ENCODE results near the gene MAP2K6.

The MAP2K6 gene

DNA sequence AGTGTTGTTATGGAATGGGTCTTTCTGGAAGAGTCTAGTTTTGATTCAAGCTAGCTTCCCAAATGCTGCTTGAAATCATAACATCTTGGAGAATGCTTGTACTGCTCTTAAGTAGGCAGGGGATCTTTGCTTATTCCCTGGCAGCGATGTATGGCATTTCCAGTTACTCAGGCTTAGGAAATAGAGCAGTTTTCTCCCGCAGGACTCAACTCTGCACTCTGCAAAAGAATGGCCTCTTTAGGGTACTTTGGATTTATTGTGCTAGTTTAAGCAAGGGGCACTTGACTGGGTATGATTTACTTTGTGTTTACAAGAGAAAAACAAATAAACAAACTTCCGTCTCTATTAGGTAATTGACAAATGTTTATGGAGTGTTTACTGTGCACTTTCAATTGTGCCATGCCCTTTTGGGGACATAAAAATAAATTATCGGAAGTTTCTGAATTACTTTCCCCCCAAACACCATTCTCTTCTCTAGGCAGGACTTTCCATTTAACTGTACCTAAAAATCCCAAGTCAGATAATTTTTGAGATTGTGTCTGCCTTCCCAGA lies 164.0 kb downstream of the MAP2K6 start:
- no peak for DNase-seq (ENCODE audit: low read depth)

DNA sequence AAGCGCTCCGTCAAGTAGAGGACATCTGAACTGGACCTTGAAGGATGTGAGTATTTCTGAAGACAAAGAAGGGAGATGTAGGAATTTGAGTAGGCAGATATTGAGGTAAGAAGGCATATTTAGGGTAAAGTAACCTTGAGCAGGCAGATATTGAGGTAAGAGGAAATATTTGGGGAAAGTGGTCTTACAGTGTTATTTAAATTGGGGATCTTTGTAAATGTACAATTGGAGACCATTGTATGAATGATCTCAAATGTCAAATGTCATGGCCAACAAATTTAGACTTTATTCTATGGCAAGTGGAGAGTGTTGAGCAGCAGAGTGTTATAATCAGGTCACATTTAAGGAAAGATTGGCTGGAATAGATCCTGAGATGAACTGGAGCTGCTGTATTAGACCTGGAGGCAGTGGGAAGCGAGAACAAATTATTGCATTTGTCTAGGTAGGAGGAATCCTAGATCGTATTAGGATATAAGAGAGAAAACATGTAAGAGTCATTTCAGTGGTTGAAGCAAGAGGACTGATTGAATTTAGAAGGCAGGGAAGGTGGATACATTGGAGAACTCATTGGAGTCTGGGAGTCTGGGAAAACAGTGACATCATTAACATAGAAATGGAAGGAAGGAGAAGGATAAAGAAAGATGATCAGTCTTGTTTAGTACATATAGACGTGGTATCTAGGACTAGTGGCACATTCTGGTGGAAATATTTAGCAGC lies 165.6 kb downstream of the MAP2K6 start:
- DNase-seq (ENCODE audit: low read depth): no peak

DNA sequence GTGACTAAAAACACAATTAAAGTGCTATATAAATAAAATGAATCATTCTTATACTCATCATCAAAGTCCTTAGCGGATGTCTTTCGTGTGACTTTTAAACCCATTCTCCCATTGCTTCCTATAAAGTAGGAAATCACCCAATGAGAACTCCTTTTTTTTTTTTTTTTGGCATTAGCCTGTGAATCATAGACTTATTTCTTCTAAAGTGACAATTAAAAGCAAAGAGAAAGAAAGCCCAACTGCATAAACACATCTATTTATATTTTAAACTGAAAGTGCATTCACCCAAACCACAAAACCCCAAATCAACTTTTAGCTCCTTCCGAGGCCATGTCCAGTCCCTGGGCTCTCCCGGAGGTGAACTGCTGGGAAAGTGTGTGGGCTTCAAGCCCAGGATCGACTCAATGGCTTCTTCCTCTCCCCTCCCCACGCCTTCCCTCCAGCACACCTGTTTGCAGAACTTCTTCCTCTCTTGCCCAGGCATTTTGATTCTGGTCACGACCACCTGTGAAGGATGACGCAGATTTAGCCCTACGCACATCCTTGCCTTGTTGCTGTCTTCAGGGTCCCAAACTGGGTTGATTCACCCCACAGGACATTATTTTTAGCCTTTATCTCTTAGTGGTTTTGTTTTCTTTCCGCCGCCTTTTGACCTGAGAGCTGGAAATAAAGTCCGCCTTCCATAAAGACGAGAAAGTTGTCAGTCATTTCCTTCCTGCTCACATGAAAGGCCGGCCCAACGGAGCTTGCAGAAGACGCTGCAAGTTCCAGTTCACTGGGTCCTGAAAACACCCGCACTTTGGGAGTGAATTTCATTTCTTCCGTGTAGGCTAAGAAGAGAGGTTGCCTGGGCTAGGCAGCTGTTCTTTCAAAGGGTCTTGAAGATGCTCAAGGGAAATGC lies 166.8 kb downstream of the MAP2K6 start:
- DNase-seq (ENCODE audit: low read depth): peak; percentile 1

DNA sequence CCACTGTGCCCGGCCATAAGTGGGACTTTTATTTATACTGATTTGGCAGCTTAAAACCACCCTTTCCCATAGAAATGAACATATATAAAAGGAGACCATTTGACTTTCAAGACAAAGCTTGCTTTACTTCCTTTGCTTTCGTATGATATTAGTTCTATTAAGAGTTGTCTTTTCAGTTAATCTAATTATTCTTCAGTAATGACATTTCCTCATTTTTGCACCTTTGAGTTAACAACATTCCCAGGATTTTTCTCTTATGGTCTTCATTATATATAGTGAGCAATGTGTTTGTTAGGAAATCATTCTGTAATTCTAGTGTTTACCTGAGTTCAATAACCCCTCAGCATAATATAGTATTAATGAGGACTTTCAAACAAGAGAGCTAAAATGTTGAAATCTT lies 173.8 kb downstream of the MAP2K6 start:
- no peak for DNase-seq (ENCODE audit: low read depth)

DNA sequence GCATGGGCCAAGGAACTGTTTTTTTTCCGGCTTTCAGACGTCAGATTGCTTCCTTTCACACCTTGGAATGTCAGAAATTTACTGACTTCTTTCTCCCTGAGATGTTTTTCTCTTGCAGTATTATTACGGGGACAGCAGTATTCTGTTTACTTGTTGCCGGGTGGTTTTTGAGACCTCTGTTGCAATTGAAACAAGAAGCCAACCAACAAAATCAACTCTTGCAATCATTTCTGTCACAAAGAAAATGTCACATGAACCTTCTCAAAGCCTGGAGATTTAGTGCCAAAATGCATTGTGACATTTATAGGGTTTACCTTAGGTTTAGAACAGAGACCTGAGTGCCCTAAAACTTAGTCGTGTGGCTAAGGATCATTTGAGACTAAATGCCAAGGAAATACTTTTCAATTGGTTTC lies 174.3 kb downstream of the MAP2K6 start:
- DNase-seq (ENCODE audit: low read depth): no peak

DNA sequence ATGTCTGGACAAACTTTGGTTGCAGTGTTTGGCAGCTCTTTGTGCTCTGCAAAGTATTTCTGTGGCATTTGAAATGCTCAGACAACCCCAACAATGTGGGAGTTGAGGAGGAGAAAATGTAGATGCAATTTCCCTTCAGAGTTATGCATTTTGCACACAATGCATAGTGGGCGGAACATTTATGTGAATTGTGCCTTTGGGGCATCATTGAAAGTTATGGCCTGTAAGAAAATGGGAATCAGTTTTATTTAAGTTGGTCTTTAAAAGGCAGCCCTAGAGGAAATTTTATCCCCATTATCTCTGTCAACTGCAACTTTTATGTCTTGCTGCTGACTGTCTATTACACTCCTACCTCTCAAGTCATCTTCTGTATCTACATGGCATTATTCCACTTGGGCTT lies 176.2 kb downstream of the MAP2K6 start:
- DNase-seq (ENCODE audit: low read depth): no peak

DNA sequence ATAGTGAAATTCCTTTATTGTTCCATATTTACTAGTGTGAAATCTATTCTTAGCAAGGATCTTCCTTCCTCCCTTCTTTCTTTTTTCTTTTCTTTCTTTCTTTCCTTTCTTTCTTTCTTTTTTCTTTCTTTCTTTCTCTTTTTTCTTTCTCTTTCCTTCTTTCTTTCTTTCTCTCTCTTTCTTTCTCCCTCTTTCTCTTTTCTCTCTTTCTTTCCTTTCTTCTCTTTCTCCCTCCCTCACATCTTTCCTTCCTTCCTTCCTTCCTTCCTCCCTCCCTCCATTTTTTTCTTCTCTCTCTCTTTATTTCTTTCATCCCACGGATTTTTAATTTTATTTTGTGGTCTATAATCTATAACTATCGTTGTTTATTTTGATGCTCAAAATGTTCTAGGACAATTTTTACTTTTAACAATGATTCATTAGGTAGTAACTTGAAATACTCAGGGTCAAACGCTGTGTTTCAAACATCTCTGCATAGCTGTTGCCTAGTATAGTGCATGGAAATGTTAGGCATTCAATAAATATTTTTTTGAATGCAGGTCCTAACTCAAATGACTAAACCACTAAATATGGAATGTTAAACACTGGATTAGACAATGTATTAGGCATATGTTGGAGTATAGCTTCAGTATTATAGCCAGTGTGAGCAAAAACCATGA lies 178.3 kb downstream of the MAP2K6 start:
- DNase-seq (ENCODE audit: low read depth): no peak

DNA sequence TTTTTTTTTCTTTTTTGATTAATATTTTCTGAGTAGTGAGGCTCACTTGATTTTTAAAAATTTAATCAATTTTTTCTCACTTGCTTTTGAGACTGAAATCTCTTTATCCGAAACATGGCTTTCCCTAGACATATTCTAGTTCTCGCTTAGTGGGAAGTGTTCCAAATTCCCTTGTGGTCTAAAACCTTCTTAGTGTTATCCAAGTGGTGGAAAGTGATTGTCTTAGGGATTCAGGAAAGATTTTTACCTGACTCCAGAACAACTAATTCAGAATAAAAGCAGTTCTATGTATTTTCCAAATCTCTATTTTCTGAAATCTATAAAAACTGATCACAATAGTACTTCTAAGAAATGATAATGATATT lies 178.8 kb downstream of the MAP2K6 start:
- no peak for DNase-seq (ENCODE audit: low read depth)

DNA sequence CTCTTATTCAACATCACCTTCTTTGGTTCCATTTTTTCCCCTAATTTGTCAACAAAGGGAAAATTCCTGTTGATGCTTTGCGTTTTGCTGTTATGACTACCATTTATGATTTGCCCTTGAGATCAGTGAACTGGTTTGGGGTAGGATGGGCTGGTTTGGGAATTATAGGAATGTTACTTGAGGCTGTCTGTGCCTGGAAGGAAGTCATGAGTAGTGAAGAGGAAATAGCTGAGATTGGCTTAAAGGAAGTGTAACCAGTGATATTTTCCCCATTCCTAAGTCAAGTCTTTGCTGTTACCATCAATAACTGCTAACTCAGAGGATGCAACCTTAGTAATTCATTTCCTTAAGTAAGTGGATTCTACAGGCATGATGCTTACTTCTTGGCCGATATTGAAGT lies 179.2 kb downstream of the MAP2K6 start:
- no peak for DNase-seq (ENCODE audit: low read depth)

DNA sequence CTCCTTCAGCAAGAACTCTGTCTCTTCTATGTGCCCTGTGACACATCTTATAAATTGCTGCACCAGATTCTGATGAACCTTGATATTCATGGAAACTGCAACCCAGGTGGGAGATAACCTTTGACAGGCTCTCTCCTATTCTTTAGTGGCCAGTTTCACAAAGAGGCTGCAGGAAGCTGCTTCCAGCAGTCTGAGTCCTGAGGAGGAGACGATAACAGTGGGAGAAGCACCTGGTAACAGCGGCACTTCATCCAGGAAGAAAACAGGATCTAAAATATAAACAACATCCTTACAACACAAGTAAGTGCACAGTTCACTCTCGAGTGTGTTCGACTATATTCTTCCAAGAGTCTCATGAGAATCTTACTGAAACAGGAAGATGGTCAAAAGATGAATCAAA lies 180.1 kb downstream of the MAP2K6 start:
- DNase-seq (ENCODE audit: low read depth): no peak

DNA sequence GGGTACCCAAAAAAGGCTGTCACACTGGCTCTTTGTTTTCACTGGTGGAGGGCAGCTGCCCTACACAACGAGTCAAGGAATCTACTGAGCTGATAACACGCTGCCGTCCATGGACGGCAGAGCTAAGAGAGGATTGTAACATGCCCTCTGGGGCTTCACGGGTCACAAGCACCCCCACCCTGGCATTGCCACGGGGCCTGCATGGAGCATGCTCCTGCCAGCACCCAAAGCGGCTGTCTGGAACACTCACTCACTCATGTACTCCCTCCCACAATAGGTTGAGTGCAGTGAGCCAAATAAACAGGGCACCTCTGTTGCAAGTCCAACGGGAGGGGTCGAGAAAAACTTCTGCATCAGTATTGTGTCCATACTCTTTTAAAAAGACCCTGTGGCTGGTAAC lies 181.6 kb downstream of the MAP2K6 start:
- DNase-seq (ENCODE audit: low read depth): no peak

DNA sequence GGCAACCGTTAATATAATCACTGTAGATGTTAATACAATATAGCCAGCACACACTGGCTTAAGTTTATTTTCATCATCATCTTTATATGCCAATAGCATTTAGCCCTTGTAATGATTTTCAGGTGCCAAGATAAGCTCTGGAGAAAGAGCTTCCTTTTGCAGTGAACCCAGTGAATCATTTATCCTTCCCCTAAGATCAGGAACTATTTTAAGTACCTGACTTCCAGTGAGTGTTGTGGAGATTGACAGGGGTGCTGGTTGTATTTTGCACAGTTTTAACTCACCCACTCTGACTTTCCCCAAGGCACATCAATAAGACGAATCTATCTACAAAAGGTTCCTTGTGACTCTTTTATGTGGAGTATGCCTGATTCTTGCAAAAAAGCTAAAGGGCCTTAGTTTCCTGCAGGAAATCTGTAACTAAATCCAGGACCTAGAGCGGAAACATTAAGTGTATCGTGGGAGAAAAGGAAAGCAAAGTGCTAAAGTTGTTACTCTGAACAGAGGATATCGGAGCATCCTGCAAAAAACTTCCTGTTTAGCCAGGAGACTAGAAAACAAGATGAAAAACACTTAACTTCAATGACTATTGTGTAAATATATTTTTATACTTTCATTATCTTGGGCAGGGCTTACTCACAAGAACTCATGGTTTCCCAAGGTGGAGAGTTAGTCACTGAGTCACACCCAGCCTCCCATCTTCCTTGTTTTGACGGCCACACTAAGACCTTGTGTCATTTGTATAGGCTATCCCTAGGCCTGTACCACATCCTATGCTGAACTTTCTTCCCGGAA lies 183.6 kb downstream of the MAP2K6 start:
- DNase-seq (ENCODE audit: low read depth): no peak

DNA sequence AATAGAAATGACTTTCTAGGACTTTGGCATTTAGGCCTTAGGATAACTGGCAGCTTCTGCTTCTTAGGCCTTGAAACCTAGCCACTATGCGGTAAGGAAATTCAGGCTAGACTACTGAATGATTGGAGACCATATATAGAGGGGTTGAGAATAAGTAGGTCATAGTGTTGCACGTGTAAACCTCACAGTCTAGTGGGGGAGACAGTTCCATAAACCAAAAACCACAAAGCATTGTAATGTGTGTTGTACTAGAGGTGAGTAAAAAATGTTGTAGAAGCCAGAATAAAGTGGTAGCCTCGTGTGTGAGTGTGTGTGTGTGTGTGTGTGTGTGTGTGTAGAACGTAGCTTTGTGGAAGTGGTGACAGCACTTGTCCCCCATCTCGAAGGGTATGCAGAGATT lies 188.5 kb downstream of the MAP2K6 start:
- DNase-seq (ENCODE audit: low read depth): no peak
